GM12872 (cell line): ENCODE data around the gene TAB2.

Experiments
- TF ChIP-seq, protein P1 (sequence below): IDR thresholded peaks from 3 replicates; pipeline ENCODE4 v1.5.1; 2011; ENCODE audit warnings: low read depth, mild to moderate bottlenecking, low read length, moderate library complexity; ENCODE audit not compliant: insufficient read depth

Gene TAB2

DNA sequence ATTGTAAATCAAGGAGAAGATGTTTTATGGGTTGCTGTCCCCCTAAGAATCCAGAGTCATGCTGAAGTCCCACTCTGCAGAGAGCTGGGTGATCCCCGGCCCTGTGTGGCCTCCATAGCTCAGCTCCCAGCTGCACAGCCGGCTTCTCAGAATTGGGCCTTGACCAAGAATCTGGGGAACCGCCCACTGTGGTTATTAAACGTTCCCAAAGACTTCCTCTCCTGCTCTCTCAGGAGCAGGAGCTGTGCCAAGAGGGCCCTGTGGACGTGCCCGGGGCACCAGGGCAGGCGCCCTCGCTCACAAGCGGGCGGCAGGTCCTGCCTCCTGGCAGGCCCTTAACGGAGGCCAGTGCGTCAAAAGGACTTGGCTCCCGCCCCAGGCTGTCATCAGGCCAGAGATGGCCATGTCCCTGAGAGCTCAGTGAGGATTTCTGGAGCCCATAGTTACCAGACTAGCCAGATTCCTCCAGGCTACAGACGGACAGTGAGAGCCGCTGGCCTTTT lies 136.9 kb downstream of the TAB2 start:
- TF ChIP-seq, protein P1, sequence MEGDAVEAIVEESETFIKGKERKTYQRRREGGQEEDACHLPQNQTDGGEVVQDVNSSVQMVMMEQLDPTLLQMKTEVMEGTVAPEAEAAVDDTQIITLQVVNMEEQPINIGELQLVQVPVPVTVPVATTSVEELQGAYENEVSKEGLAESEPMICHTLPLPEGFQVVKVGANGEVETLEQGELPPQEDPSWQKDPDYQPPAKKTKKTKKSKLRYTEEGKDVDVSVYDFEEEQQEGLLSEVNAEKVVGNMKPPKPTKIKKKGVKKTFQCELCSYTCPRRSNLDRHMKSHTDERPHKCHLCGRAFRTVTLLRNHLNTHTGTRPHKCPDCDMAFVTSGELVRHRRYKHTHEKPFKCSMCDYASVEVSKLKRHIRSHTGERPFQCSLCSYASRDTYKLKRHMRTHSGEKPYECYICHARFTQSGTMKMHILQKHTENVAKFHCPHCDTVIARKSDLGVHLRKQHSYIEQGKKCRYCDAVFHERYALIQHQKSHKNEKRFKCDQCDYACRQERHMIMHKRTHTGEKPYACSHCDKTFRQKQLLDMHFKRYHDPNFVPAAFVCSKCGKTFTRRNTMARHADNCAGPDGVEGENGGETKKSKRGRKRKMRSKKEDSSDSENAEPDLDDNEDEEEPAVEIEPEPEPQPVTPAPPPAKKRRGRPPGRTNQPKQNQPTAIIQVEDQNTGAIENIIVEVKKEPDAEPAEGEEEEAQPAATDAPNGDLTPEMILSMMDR, result no peak

DNA sequence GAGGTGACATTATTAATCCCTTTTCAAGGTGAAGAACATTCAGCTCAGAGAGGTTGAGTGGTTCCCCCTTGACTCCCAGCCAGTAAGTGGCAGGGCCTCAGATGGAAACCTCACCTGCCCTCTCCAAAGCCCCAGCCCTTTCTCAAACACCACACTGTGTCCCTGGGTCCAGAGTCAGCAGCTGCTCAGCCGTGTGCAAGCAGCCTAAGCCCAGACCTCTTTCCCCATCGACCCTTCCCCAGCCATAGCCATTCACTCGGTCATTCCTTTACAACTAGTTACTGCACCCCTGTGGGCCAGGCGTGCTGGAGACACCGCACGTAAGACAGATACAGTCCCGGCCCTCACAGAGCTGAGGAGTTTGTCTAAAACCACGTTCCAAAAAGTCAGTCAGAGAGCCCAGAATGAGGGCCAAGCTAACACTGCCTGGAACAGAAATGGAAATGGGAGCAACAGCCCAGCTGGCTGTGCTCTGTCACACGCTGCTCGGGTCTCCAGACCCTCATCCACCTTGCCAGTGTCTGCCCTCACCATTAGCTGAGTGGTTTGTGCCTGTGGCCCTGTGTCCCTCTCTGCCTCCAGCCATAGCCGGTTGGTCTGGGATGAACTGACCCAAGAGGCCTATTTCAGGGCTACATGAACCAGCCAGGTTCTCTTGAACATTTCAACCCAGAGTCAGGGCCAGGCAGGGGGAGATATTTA lies 137.7 kb downstream of the TAB2 start:
- TF ChIP-seq, protein P1, result no peak

DNA sequence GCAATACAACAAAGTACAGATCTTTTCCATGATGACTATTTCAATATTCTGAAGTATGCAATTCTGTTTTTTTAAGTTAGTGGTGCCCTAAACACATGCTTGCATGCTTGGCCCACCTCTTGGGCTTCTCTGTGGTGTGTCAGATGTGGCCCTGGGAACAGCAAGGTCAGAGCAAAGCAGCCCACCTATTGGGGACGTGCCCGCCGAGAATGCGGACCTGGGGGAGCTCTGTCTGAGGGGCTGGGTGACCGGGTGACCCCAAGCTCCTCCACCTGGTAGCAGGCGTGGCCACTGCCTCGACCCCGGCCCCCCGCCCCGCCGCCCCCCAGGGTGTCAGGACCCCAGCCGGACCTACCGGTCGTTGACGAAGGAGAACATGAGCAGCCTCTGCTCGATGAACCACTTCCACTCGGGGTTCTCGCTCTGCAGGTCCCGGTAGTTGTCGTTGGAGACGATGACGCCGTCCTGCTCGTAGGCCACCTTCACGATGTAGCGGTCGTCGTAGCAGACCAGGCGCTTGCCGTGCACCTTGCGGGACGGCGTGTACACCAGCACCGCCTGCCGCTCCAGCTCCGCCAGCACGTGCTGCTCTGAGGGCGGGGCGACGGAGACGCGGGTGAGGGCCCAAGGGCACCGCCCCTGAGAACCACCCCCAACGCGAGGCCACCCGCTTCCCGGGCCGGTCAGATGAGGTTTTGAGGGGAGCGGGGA lies 139.0 kb downstream of the TAB2 start:
- TF ChIP-seq, protein P1, result no peak

DNA sequence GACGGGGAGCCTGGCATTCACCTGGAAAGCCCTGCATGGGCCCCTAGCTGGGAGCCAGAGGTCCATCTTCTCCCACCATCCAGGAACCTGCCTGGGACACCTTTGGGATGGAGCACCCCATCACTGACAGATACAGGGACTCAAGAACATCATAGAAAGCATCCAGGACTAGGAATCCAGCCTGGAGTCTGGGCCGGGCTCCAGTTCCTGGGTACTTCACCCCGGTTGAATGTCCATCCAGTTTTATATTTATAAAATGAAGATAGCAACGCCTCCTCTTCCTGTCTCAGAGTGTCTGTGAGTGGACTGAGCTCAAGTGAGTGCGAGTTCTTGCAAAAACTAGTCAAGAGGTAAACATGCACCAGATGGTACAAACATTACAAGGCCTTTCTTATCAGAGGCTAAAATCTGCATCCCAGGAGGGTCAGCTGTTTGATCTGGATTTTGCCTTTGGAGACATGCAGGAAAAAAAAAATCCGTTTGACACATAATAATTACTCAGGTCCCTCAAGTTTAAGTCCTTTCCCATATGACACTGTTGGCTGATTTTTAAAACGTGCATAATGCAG lies 139.9 kb downstream of the TAB2 start:
- TF ChIP-seq, protein P1, result no peak

DNA sequence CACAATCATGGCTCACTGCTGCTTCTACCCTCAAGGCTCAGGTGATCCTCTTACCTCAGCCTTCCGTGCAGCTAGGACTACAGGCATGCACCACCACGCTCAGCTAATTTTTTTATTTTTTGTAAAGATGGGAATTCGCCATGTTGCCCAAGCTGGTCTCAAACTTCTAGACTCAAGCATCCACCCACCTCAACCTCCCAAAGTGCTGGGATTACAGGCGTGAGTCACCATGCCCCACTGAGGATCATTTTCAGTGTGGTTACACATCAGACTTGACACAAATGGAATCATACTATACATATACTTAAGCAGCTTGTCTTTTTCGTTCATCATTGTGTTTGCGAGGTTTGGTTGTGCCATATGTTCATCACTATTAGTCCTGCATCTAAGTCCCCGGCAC lies 140.7 kb downstream of the TAB2 start:
- TF ChIP-seq, protein P1, result no peak

DNA sequence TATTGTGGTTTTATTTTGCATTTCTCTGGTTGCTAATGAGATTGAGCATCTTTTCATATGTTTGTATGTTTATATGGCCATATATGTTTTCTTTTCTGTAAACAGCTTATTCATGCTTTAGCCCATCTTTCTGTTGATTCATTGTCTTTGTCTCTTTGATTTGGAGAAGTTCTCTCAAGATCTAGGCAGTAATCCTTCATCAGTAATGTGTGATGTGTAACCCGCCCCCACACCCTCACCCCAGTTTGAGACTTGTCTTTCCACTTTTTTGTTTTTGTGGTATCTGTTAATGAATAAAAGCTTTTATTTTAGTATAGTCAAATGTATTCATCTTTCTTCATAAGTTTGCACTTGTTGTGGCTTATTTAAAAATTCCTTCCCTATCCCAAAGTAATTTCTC lies 141.3 kb downstream of the TAB2 start:
- TF ChIP-seq, protein P1, result no peak

DNA sequence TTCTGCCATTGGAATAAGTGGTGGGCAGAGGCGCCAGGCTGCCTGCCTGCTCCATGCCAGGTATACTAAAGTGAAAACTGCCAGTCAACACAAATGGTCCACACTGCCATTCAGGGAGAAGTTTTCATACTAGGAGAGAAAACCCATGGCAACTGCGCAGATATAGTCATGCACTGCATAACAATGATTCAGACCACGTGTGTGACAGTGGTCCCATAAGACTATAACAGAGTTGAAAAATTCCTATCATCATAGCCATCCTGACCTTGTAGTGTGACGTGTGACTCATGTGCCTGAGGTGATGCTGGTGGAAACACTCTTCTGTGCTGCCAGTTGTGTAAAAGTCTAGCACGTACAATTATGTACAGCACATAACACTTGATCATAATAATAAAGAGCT lies 142.2 kb downstream of the TAB2 start:
- TF ChIP-seq, protein P1, result no peak
